ENCODE measurements around the gene ELOVL6.

DNA sequence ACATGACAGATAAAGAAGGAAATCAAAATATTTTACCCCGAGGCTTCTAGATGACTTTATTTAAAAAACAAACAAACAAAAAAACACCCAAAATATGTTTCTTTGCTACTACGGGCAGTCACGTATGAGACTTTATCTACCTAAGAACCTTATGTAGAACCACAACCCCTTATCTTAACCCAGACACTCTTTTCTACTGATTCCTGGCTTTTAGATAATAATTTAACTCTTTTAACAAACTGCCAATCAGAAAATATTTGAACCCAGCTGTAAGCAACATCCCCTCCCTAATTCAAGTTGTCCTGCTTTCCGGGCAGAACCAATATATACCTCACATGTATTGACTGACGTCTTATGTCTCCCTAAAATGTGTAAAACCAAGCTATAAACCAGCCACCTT, 15.4 kb downstream of the ELOVL6 start:
- TF ChIP-seq EZH2phosphoT487 (IDR thresholded peaks at IDR 0.05; ENCODE audit: borderline replicate concordance) (no peak), CEBPB (IDR thresholded peaks at IDR 0.05; ENCODE audit: low read depth) (no peak), MAX (IDR thresholded peaks at IDR 0.05) (no peak), ZFX (IDR thresholded peaks at IDR 0.05) (no peak)
